ENCODE measurements around the gene ZC3H7B. TPM values are rescaled to one million over a fixed set of nuclear protein-coding genes. Genes with fewer than 3 reads are reported as not detected.

Gene ZC3H7B
- total RNA-seq, 6 experiments from 2014 or later = 26.5 to 50.1 (median 42.7) TPM

GRCh38 chr22:41273128-41273527 is 28.2 kb upstream of the ZC3H7B start:
- H3K27ac ChIP-seq = no peak overlapping the region
- no peaks in the 10 kb centered on the region for H3K9me3 ChIP-seq
- H3K4me1 ChIP-seq = no peaks in the 10 kb centered on the region
- no peaks in the 10 kb centered on the region for H3K27me3 ChIP-seq
- no peak for DNase-seq
- no peak for ATAC-seq
- TF ChIP-seq, protein P1, sequence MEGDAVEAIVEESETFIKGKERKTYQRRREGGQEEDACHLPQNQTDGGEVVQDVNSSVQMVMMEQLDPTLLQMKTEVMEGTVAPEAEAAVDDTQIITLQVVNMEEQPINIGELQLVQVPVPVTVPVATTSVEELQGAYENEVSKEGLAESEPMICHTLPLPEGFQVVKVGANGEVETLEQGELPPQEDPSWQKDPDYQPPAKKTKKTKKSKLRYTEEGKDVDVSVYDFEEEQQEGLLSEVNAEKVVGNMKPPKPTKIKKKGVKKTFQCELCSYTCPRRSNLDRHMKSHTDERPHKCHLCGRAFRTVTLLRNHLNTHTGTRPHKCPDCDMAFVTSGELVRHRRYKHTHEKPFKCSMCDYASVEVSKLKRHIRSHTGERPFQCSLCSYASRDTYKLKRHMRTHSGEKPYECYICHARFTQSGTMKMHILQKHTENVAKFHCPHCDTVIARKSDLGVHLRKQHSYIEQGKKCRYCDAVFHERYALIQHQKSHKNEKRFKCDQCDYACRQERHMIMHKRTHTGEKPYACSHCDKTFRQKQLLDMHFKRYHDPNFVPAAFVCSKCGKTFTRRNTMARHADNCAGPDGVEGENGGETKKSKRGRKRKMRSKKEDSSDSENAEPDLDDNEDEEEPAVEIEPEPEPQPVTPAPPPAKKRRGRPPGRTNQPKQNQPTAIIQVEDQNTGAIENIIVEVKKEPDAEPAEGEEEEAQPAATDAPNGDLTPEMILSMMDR (IDR thresholded peaks at IDR 0.05) = no peak
- TF ChIP-seq POLR2A (IDR thresholded peaks at IDR 0.05) = no peak
- WGBS (ENCODE audit: insufficient coverage, low coverage, low lambda C conversion rate, missing lambda C conversion rate) = 89% methylated on average over 4 of the region's 7 CpGs
- H3K36me3 ChIP-seq = peaks cover 0 to 63% (median 32%) of the 10 kb centered on the region in 4 donors
- H3K4me3 ChIP-seq = no peak overlapping the region
- intact Hi-C loops (cut with DNase I) = no loop called here

DNA sequence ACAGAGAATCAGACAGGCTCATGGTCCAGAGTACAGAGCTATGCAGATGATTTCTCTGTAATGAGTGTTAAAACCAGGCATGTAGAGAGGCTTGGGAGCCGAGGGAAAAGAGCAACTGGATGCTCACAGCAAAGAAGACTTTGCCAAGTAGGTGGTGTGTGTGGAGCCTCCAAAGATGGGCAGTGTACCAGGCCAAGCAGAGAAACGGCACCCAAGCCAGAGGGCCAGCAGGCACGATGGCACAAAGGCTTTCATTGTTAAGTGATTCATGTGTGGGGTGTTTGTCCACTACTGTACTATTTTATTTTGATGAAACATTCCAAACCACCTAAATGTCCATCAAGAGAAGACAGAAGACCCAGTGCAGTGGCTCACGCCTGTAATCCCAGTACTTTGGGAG is 26.5 kb upstream of the ZC3H7B start:
- Histone ChIP-seq H3K4me1 (no peaks in the 10 kb centered on the region), H3K9me3 (no peaks in the 10 kb centered on the region), H3K27me3 (no peaks in the 10 kb centered on the region), H3K27ac (no peak overlapping the region), H3K4me3 (no peak overlapping the region), H3K36me3 (peaks cover 0 to 61% (median 29%) of the 10 kb centered on the region in 4 donors)
- no peak for DNase-seq
- TF ChIP-seq POLR2A (IDR thresholded peaks at IDR 0.05) = no peak
- TF ChIP-seq, protein P1 (IDR thresholded peaks at IDR 0.05) = no peak
- 77% methylated on average over 4 of the region's 4 CpGs for WGBS (ENCODE audit: insufficient coverage, low coverage, low lambda C conversion rate, missing lambda C conversion rate)
- ATAC-seq = no peak
- intact Hi-C loops (cut with DNase I) = no loop called here

DNA sequence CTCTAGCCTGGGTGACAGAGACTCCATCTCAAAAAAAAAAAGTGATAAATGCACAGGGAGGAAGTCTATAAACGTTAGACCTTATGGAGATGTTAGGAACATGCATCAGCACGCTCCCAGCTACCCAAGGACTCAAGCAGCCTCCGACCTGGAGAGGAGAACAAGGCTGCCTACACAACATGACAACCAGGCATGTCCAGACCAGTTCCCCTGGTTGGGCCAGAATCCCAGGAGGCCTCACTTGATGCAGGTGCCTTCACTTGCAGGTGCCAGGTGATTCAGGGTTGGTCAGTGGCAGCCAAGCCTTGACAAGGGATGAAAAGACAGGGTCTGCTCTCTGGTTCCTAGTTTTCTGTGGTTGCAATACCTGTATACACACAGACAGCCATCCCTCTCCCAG is 21.3 kb upstream of the ZC3H7B start:
- DNase-seq (no peak), ATAC-seq (no peak)
- Histone ChIP-seq H3K4me3 (no peak overlapping the region), H3K27me3 (no peaks in the 10 kb centered on the region), H3K36me3 (peaks cover 8 to 39% (median 9%) of the 10 kb centered on the region in 4 donors), H3K9me3 (no peaks in the 10 kb centered on the region), H3K4me1 (peaks cover 0 to 5% (median 2%) of the 10 kb centered on the region in 4 donors), H3K27ac (no peak overlapping the region)
- WGBS (ENCODE audit: insufficient coverage, low coverage, low lambda C conversion rate, missing lambda C conversion rate) = 73% methylated on average over 3 of the region's 3 CpGs
- TF ChIP-seq, protein P1 (IDR thresholded peaks at IDR 0.05) = no peak
- no peak for TF ChIP-seq POLR2A (IDR thresholded peaks at IDR 0.05)
- intact Hi-C loops (cut with DNase I) = no loop called here

DNA sequence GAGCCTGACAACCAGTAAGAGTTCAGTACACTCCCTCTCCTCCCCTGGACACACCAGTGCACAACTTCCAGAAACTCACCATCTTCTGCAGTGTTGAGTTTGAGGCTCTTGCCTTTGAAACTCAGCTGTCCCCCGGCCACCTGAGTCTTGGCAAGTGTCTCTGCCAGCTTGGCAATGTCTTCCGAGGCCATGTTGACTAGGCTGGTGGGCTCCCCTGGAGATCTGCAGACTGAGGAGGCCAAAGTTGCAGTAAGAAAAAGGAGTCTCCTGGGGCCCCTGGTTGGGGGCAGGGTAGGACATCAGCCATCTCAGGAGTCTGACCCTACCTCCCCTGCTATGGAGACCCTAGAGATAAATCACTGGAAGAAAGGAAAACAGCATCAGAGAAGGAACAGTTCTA is 20.5 kb upstream of the ZC3H7B start:
- Histone ChIP-seq H3K9me3 (no peaks in the 10 kb centered on the region), H3K36me3 (peaks cover 5 to 39% (median 8%) of the 10 kb centered on the region in 4 donors), H3K4me3 (no peak overlapping the region), H3K4me1 (peaks cover 0 to 10% (median 4%) of the 10 kb centered on the region in 4 donors), H3K27ac (no peak overlapping the region), H3K27me3 (no peaks in the 10 kb centered on the region)
- WGBS (ENCODE audit: insufficient coverage, low coverage, low lambda C conversion rate, missing lambda C conversion rate) = 76% methylated on average over 2 of the region's 2 CpGs
- intact Hi-C loops (cut with DNase I) = no loop called here
- no peak for ATAC-seq
- TF ChIP-seq, protein P1 (IDR thresholded peaks at IDR 0.05) = no peak
- no peak for TF ChIP-seq POLR2A (IDR thresholded peaks at IDR 0.05)
- DNase-seq = no peak

DNA sequence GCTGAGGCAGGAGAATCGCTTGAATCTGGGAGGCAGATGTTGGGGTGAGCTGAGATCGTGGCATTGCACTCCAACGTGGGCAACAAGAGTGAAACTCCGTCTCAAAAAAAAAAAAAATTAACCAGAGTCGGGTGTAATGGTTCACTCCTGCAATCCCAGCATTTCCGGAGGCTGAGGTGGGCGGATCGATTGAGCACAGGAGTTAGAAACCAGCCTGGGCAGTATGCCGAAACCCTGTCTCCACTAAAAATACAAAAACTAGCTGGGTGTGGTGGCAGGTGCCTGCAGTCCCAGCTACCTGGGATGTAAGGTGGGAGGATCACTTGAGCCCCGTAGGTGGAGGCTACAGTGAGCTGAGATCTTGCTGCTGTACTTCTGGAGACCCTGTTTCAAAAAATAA is 16.9 kb upstream of the ZC3H7B start:
- no peak overlapping the region for H3K4me3 ChIP-seq
- no peak for TF ChIP-seq POLR2A (IDR thresholded peaks at IDR 0.05)
- DNase-seq = peak in 2 of 3 donors; percentile 41 to 58

More for the DNA sequence above, 16.9 kb upstream of the ZC3H7B start:
- Histone ChIP-seq H3K36me3 (peaks cover 0 to 20% (median 6%) of the 10 kb centered on the region in 4 donors), H3K9me3 (no peaks in the 10 kb centered on the region), H3K4me1 (peaks cover 0 to 29% (median 7%) of the 10 kb centered on the region in 4 donors), H3K27me3 (no peaks in the 10 kb centered on the region), H3K27ac (no peak overlapping the region)
- intact Hi-C loops (cut with DNase I) = no loop called here
- ATAC-seq = no peak
- 85% methylated on average over 4 of the region's 10 CpGs for WGBS (ENCODE audit: insufficient coverage, low coverage, low lambda C conversion rate, missing lambda C conversion rate)
